K562 (cell line): ENCODE results near the gene POLR3GL. TPM values are rescaled to one million over a fixed set of nuclear protein-coding genes. Genes with fewer than 3 reads are reported as not detected.
A peak's percentile ranks its signal among the peaks of the same experiment; 100 is the strongest.

Source experiments
- ARID1B ChIP-seq: fragments of 450-650 bp; IDR thresholded peaks from 2 replicates; pipeline ENCODE4 v1.6.1; 2016; ENCODE audit warnings: antibody characterized with exemption, mild to moderate bottlenecking, inconsistent platforms
- C11orf30 ChIP-seq: fragments of 450-650 bp; IDR thresholded peaks from 2 replicates; pipeline ENCODE4 v1.6.1; 2016; ENCODE audit warnings: low read depth, mild to moderate bottlenecking
- CEBPG ChIP-seq, 3 experiments: fragments of 200-800 bp in 1 of 3; sonication (Bioruptor generic) in 1 of 3; sonication (generic) in 1 of 3; formaldehyde crosslinking in 1 of 3; IDR thresholded peaks in 2 of 3; conservative IDR thresholded peaks in 1 of 3; 2 replicates each; pipeline versions ENCODE4 v1.6.1 to v1.8.0; 2016 to 2022; ENCODE audit warnings: missing compliant biosample characterization in 2 of 3, missing genetic modification characterization in 2 of 3, mild to moderate bottlenecking in 1 of 3, missing genetic modification reagents in 1 of 3
- CHD1 ChIP-seq: fragments of 200-600 bp; sonication (generic); IDR thresholded peaks from one replicate; pipeline ENCODE4 v1.6.1; 2012; ENCODE audit warnings: mild to moderate bottlenecking, moderate library complexity, low read length, inconsistent platforms
- CTCF ChIP-seq, 3 experiments: IDR thresholded peaks in 2 of 3; conservative IDR thresholded peaks in 1 of 3; 2 replicates each; pipeline ENCODE4 v1.5.1; 2011 to 2012; ENCODE audit warnings: low read length in 3 of 3, mild to moderate bottlenecking in 3 of 3, control low read depth in 2 of 3, improper control_type of control experiment in 1 of 3, inconsistent platforms in 1 of 3, low read depth in 1 of 3, mixed read lengths in 1 of 3, moderate library complexity in 1 of 3; ENCODE audit not compliant: insufficient read depth in 2 of 3
- DNMT1 ChIP-seq: fragments of 450-650 bp; IDR thresholded peaks from 2 replicates; pipeline ENCODE4 v1.6.1; 2016; ENCODE audit warnings: antibody characterized with exemption, mild to moderate bottlenecking
- EGR1 ChIP-seq: fragments of 450-650 bp; conservative IDR thresholded peaks from 2 replicates; pipeline ENCODE4 v1.6.1; 2017; ENCODE audit warnings: mild to moderate bottlenecking
- EP400 ChIP-seq: fragments of 450-650 bp; IDR thresholded peaks from 2 replicates; pipeline ENCODE4 v1.6.1; 2017; ENCODE audit warnings: antibody characterized with exemption, mild to moderate bottlenecking, moderate library complexity
- FOXP4 ChIP-seq: sonication (generic); formaldehyde crosslinking; IDR thresholded peaks from 2 replicates; pipeline ENCODE4 v1.8.0; 2022; ENCODE audit warnings: mild to moderate bottlenecking, missing genetic modification reagents, borderline replicate concordance
- GABPB1 ChIP-seq: sonication (generic); formaldehyde crosslinking; IDR thresholded peaks from 2 replicates; pipeline ENCODE4 v1.8.0; 2022; ENCODE audit warnings: mild to moderate bottlenecking, missing genetic modification reagents
- GATAD2B ChIP-seq: fragments of 450-650 bp; IDR thresholded peaks from 2 replicates; pipeline ENCODE4 v1.6.1; 2017; ENCODE audit warnings: mild to moderate bottlenecking, borderline replicate concordance
- JUND ChIP-seq, 2 experiments: IDR thresholded peaks; 2 replicates in 1 of 2; 3 replicates in 1 of 2; pipeline ENCODE4 v1.6.1; 2011; ENCODE audit warnings: borderline replicate concordance in 2 of 2, low read depth in 2 of 2, low read length in 2 of 2, improper control_type of control experiment in 1 of 2, missing biosample characterization in 1 of 2, missing genetic modification characterization in 1 of 2, missing genetic modification reagents in 1 of 2
- KLF1 ChIP-seq: fragments of 450-650 bp; IDR thresholded peaks from 2 replicates; pipeline ENCODE4 v1.6.1; 2016; ENCODE audit warnings: missing genetic modification characterization, missing compliant biosample characterization
- MLLT1 ChIP-seq, 2 experiments: fragments of 450-650 bp; IDR thresholded peaks; 2 replicates each; pipeline ENCODE4 v1.6.1; 2016
- NCOR1 ChIP-seq: fragments of 450-650 bp; IDR thresholded peaks from 2 replicates; pipeline ENCODE4 v1.6.1; 2016; ENCODE audit warnings: mild to moderate bottlenecking, moderate library complexity
- RBFOX2 ChIP-seq: fragments of 200-400 bp; formaldehyde crosslinking; IDR thresholded peaks from 2 replicates; pipeline ENCODE4 v1.6.1; 2017; ENCODE audit warnings: low read depth, mild to moderate bottlenecking, low read length, moderate library complexity
- SMAD1 ChIP-seq: fragments of 150-350 bp; IDR thresholded peaks from 2 replicates; pipeline ENCODE4 v1.6.1; 2014; ENCODE audit warnings: low read length, low read depth; ENCODE audit not compliant: partially characterized antibody
- SMAD2 ChIP-seq: fragments of 150-350 bp; IDR thresholded peaks from 2 replicates; pipeline ENCODE4 v1.6.1; 2014; ENCODE audit warnings: low read depth, mild to moderate bottlenecking, low read length
- SREBF1 ChIP-seq: fragments of 150-350 bp; IDR thresholded peaks from 2 replicates; pipeline ENCODE4 v1.6.1; 2014; ENCODE audit warnings: antibody characterized with exemption, low read depth, low read length, borderline replicate concordance
- TCF7 ChIP-seq: sonication (generic); IDR thresholded peaks from 2 replicates; pipeline ENCODE4 v1.6.1; 2016; ENCODE audit warnings: antibody characterized with exemption, borderline replicate concordance
- ZNF12 ChIP-seq: sonication (generic); formaldehyde crosslinking; IDR thresholded peaks from 2 replicates; pipeline ENCODE4 v1.4.0; 2020; ENCODE audit warnings: mild to moderate bottlenecking, missing genetic modification reagents
- ZNF121 ChIP-seq: sonication (generic); formaldehyde crosslinking; conservative IDR thresholded peaks from 2 replicates; pipeline ENCODE4 v1.8.0; 2022; ENCODE audit warnings: missing genetic modification reagents
- polyA plus RNA-seq, 8 experiments: library from polyadenylated mRNA; depleted of rRNA in 4 of 8; stranded (reverse) in 5 of 8; unstranded in 3 of 8; fragments of >200 nt; fragmentation: Nextera tagmentation in 2 of 8; fragmentation: Illumina TruSeq in 1 of 8; extraction: Ambion mirVana in 2 of 8; extraction: Trizol in 1 of 8; gene quantifications; 2 replicates each; pipeline versions ENCODE4 v1.2.1 to v1.2.3, GENCODE V29; 2011 to 2014; ENCODE audit warnings: inconsistent platforms in 1 of 8, missing spikeins in 1 of 8
- total RNA-seq, 7 experiments: library from RNA; depleted of rRNA in 6 of 7; stranded (reverse); fragments of >200 nt in 6 of 7; fragmentation: Illumina TruSeq in 2 of 7; extraction: Trizol in 2 of 7; gene quantifications; 2 replicates each; pipeline versions ENCODE4 v1.2.1 to v1.2.3, GENCODE V29; 2011 to 2021; ENCODE audit warnings: low replicate concordance in 1 of 7

POLR3GL gene
- total and polyA plus RNA-seq, 9 of the 15 experiments (the other 6 are each of a cell fraction or from before 2014, with no cell fraction given), result 14.6 to 48.4 (median 38.2) TPM

- TF ChIP-seq NCOR1 (no peak), SMAD2 (no peak), GABPB1 (peak; percentile 43; the same call in 1 of the 2 replicates), MLLT1 (IDR thresholded peaks at IDR 0.05) (no peak), GATAD2B (no peak), SMAD1 (no peak), ZNF121 (CRISPR knock-in tag) (no peak), ARID1B (peak; percentile 10; the same call in 1 of the 2 replicates), RBFOX2 (no peak; the same call in 1 of the 2 replicates), JUND (IDR thresholded peaks at IDR 0.05; ENCODE audit: borderline replicate concordance, low read depth, low read length) (no peak), JUND (tag; IDR thresholded peaks at IDR 0.05; ENCODE audit: borderline replicate concordance, low read depth, low read length) (0 out of 3 replicates have a peak, but pooled peaks have one; percentile 21), KLF1 (tag) (no peak), CHD1 (no peak), ZNF12 (peak; percentile 89; the same call in 1 of the 2 replicates), CTCF (IDR thresholded peaks at IDR 0.05 in 2 of 3, conservative IDR thresholded peaks at IDR 0.05 in 1 of 3; ENCODE audit: insufficient read depth in 2 of 3, low read depth in 1 of 3, low read length in 3 of 3) (0 out of 6 replicates have a peak, but pooled peaks of 2 of the 3 experiments have one; percentile 7 to 10), C11orf30 (no peak), FOXP4 (no peak), TCF7 (no peak), DNMT1 (no peak), SREBF1 (no peak), EP400 (0 out of 2 replicates have a peak, but pooled peaks have one; percentile 8), CEBPG (CRISPR knock-in tag; IDR thresholded peaks at IDR 0.05) (no peak), CEBPG (tag; conservative IDR thresholded peaks at IDR 0.05 in 1 of 2, IDR thresholded peaks at IDR 0.05 in 1 of 2) (no peak), EGR1 (peak; percentile 14; the same call in 1 of the 2 replicates)
Observed at GRCh38 chr1:145918992-145919939, 45.2 kb upstream of the POLR3GL start (continued).
